Neural cell (in vitro differentiated cells): Measurements from ENCODE around the gene HIKESHI. TPM values are rescaled to one million over a fixed set of nuclear protein-coding genes. Genes with fewer than 3 reads are reported as not detected.

Experiments used
- H2AFZ ChIP-seq: fragments of 200-600, 300-800 bp; sonication (generic), shearing (Covaris generic); 2 replicates; pipeline ENCODE4 v1.6.0; 2014; ENCODE audit warnings: low read depth, mild to moderate bottlenecking, antibody characterized with exemption, low read length, moderate library complexity
- H3F3A ChIP-seq: fragments of 200-600 bp; shearing (Covaris generic); 2 replicates; pipeline ENCODE4 v1.6.1; 2016; ENCODE audit warnings: mild to moderate bottlenecking, moderate library complexity, mixed read lengths, antibody characterized with exemption, low read length; ENCODE audit not compliant: insufficient read depth, poor library complexity, severe bottlenecking
- H3K27ac ChIP-seq: fragments of 200-600, 300-800 bp; sonication (generic), shearing (Covaris generic); 2 replicates; pipeline ENCODE4 v1.5.1; 2014; ENCODE audit warnings: mild to moderate bottlenecking, low read length, moderate library complexity
- H3K27me3 ChIP-seq: fragments of 300-800, 200-600 bp; sonication (generic), shearing (Covaris generic); 2 replicates; pipeline ENCODE4 v1.6.0; 2014; ENCODE audit warnings: mild to moderate bottlenecking, low read depth, low read length, moderate library complexity; ENCODE audit not compliant: insufficient read depth
- H3K36me3 ChIP-seq: fragments of 300-800, 200-600 bp; sonication (generic), shearing (Covaris generic); 2 replicates; pipeline ENCODE4 v1.5.1; 2014; ENCODE audit warnings: mild to moderate bottlenecking, antibody characterized with exemption, low read length, moderate library complexity; ENCODE audit not compliant: insufficient read depth
- H3K4me2 ChIP-seq: fragments of 300-800, 200-600 bp; sonication (generic), shearing (Covaris generic); 2 replicates; pipeline ENCODE4 v1.6.0; 2014; ENCODE audit warnings: mild to moderate bottlenecking, low read length
- H3K4me3 ChIP-seq: fragments of 300-800, 200-600 bp; sonication (generic), shearing (Covaris generic); 2 replicates; pipeline ENCODE4 v1.5.1; 2014; ENCODE audit warnings: mild to moderate bottlenecking, low read length, moderate library complexity
- H3K79me2 ChIP-seq: fragments of 200-600 bp; shearing (Covaris generic); replicated peaks from 2 replicates; pipeline ENCODE4 v1.6.0; 2014; ENCODE audit warnings: mild to moderate bottlenecking, low read length, moderate library complexity; ENCODE audit not compliant: insufficient read depth
- H3K9ac ChIP-seq: fragments of 300-800, 200-600 bp; sonication (generic), shearing (Covaris generic); 2 replicates; pipeline ENCODE4 v1.6.1; 2016; ENCODE audit warnings: mild to moderate bottlenecking, low read length, mixed read lengths
- H3K9me2 ChIP-seq: fragments of 200-600 bp; shearing (Covaris generic); 2 replicates; pipeline ENCODE4 v1.6.1; 2016; ENCODE audit warnings: mild to moderate bottlenecking, low read length, mixed read lengths; ENCODE audit not compliant: insufficient read depth
- H3K9me3 ChIP-seq: fragments of 200-600, 300-800 bp; sonication (generic), shearing (Covaris generic); 2 replicates; pipeline ENCODE4 v1.6.1; 2016; ENCODE audit warnings: mild to moderate bottlenecking, mixed run types, low read length, moderate library complexity, mixed read lengths
- H4K20me1 ChIP-seq: fragments of 200-600 bp; shearing (Covaris generic); 2 replicates; pipeline ENCODE4 v1.6.1; 2016; ENCODE audit warnings: mild to moderate bottlenecking, mixed run types; ENCODE audit not compliant: insufficient read depth
- CTCF ChIP-seq: fragments of 450-650 bp; IDR thresholded peaks from 2 replicates; pipeline ENCODE4 v1.5.1; 2014; ENCODE audit warnings: antibody characterized with exemption, mild to moderate bottlenecking, moderate library complexity; ENCODE audit not compliant: poor library complexity, severe bottlenecking
- EP300 ChIP-seq: fragments of 450-650 bp; conservative IDR thresholded peaks from 2 replicates; pipeline ENCODE4 v1.6.1; 2014; ENCODE audit warnings: antibody characterized with exemption, mild to moderate bottlenecking, moderate library complexity; ENCODE audit not compliant: poor library complexity, severe bottlenecking
- EZH2 ChIP-seq: fragments of 200-600, 300-800 bp; shearing (Covaris generic), sonication (generic); IDR thresholded peaks from 2 replicates; pipeline ENCODE4 v1.6.1; 2014; ENCODE audit warnings: antibody characterized with exemption, low read length, borderline replicate concordance, mild to moderate bottlenecking; ENCODE audit not compliant: insufficient read depth, poor library complexity, severe bottlenecking
- MXI1 ChIP-seq: fragments of 450-650 bp; conservative IDR thresholded peaks from 2 replicates; pipeline ENCODE4 v1.6.1; 2014; ENCODE audit warnings: antibody characterized with exemption, mild to moderate bottlenecking; ENCODE audit not compliant: poor library complexity, severe bottlenecking
- POLR2AphosphoS5 ChIP-seq: IDR thresholded peaks from 2 replicates; pipeline ENCODE4 v1.6.1; 2012
- RAD21 ChIP-seq: fragments of 450-650 bp; conservative IDR thresholded peaks from 2 replicates; pipeline ENCODE4 v1.6.1; 2014; ENCODE audit warnings: antibody characterized with exemption, mild to moderate bottlenecking, moderate library complexity
- REST ChIP-seq: IDR thresholded peaks from 2 replicates; pipeline ENCODE4 v1.6.1; 2012; ENCODE audit warnings: borderline replicate concordance
- SMC3 ChIP-seq: fragments of 450-650 bp; conservative IDR thresholded peaks from 2 replicates; pipeline ENCODE4 v1.6.1; 2014; ENCODE audit warnings: antibody characterized with exemption, mild to moderate bottlenecking, moderate library complexity; ENCODE audit not compliant: poor library complexity
- TAF1 ChIP-seq: IDR thresholded peaks from 2 replicates; pipeline ENCODE4 v1.6.1; 2012; ENCODE audit warnings: low read depth
- polyA plus RNA-seq: library from polyadenylated mRNA; depleted of rRNA; stranded (reverse); fragments of >200 nt; gene quantifications from 2 replicates; pipeline ENCODE4 v1.2.3, GENCODE V29; 2014

The HIKESHI gene
- polyA plus RNA-seq, 1 donor from 2014 or later, result 180 TPM

DNA sequence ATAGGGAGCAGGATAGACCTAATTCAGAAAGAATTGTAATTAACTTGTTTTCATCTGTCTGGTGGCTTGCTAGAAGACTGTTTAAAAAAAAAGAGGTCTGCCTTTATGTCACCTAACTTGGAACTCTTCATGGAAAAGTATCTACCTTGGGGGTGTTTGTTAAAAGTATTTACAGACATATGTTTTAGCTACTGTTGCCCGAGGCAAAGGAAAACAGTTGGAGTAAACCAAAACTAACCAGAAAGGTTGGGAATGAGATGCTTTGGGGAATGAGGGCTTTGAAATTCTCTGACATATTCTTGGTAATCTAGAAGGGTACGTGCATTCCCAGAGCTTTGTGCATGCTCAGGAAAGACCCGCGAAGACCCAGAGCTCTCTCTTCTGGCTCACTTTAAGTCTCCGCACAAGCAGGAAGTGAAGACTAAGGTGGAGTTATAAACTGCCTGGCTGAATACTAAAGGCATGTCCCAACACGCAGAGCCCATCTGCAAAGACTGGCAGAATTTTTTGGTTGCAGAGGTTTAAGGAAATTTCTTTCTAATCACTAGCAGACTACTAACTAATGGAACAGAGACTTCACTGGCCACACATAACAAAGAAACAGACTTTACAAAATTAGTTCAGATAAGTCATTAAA is 33.2 kb downstream of the HIKESHI start:
- Histone ChIP-seq H3K9me2 (no peaks in the 10 kb centered on the region), H2AFZ (no peak overlapping the region), H3K36me3 (peaks cover 8% of the 10 kb centered on the region), H4K20me1 (no peaks in the 10 kb centered on the region), H3K4me2 (no peak overlapping the region), H3K27me3 (no peaks in the 10 kb centered on the region), H3K27ac (no peak overlapping the region), H3K79me2 (no peaks in the 10 kb centered on the region), H3K9ac (no peak overlapping the region), H3K4me3 (no peak overlapping the region), H3K9me3 (no peaks in the 10 kb centered on the region), H3F3A (no peaks in the 10 kb centered on the region)
- no peak for TF ChIP-seq MXI1
- no peak for TF ChIP-seq TAF1
- TF ChIP-seq SMC3, result no peak
- TF ChIP-seq CTCF, result no peak
- TF ChIP-seq EP300, result no peak
- no peak for TF ChIP-seq RAD21
- TF ChIP-seq EZH2, result no peak
- no peak for TF ChIP-seq POLR2AphosphoS5
- TF ChIP-seq REST, result no peak

DNA sequence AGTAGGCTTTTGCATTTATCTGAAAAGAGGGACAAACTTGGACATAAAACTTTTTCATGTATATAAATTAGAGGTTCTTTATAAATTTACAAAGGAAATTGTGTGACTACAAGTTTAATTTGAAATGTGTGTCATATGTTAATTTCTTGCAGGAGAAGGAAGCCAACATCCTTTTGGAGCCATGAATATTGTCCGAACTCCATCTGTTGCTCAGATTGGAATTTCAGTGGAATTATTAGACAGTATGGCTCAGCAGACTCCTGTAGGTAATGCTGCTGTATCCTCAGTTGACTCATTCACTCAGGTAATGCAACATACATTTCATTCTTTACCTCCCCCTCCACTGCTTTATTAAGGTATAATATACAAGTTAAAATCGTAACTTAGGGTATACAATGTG is 35.2 kb downstream of the HIKESHI start:
- H3K36me3 ChIP-seq, result peaks cover 8% of the 10 kb centered on the region
- no peak overlapping the region for H2AFZ ChIP-seq
- no peak overlapping the region for H3K9ac ChIP-seq
- H3K9me3 ChIP-seq, result no peaks in the 10 kb centered on the region
- TF ChIP-seq TAF1 (no peak), EZH2 (no peak)
- H3K4me3 ChIP-seq, result no peak overlapping the region
- H3K27ac ChIP-seq, result no peak overlapping the region
- no peaks in the 10 kb centered on the region for H3F3A ChIP-seq
- no peaks in the 10 kb centered on the region for H3K9me2 ChIP-seq
- H3K4me2 ChIP-seq, result no peak overlapping the region
- H3K27me3 ChIP-seq, result no peaks in the 10 kb centered on the region
- no peaks in the 10 kb centered on the region for H4K20me1 ChIP-seq
- no peaks in the 10 kb centered on the region for H3K79me2 ChIP-seq
